Measurements from ENCODE around the gene ARL5A. TPM values are rescaled to one million over a fixed set of nuclear protein-coding genes. Genes with fewer than 3 reads are reported as not detected.

The ARL5A gene
- total RNA-seq, 4 donors from 2014 or later, result 58.8 to 104 (median 85.6) TPM

DNA sequence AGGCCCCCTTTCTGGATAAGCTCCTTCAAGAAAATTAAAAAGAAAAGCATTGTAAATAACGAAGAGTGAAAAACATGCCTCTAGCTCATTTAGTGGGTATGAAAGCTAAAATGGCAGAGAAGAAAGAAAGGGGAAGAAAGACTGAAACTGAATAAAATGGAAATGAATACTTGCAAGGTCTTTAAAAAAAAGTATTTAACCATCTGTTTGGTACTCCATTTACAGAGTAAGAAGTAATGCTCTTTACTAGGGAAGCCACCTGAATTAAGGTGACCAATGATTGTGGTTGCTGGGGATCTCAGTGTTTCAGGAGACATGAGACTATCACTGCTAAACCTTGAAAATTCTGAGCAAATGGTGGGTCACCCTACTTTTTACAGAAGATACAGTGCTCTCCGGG is 17.7 kb upstream of the ARL5A start:
- no peak overlapping the region for H3K4me3 ChIP-seq
- H3K27me3 ChIP-seq, result no peaks in the 10 kb centered on the region
- H3K4me1 ChIP-seq, result no peaks in the 10 kb centered on the region
- H3K9me3 ChIP-seq, result no peaks in the 10 kb centered on the region
- ATAC-seq, result no peak
- no peaks in the 10 kb centered on the region for H3K36me3 ChIP-seq
- 96 to 100% methylated on average over 1 to 2 of the region's 2 CpGs for WGBS, 2 donors (ENCODE audit: low coverage in 1 of 2)
- no peak overlapping the region for H3K27ac ChIP-seq
- no peak for TF ChIP-seq POLR2A (IDR thresholded peaks at IDR 0.05)
- TF ChIP-seq POLR2AphosphoS5 (IDR thresholded peaks at IDR 0.05), result no peak
- no peak for TF ChIP-seq EP300 (IDR thresholded peaks at IDR 0.05)
- TF ChIP-seq, protein P1, sequence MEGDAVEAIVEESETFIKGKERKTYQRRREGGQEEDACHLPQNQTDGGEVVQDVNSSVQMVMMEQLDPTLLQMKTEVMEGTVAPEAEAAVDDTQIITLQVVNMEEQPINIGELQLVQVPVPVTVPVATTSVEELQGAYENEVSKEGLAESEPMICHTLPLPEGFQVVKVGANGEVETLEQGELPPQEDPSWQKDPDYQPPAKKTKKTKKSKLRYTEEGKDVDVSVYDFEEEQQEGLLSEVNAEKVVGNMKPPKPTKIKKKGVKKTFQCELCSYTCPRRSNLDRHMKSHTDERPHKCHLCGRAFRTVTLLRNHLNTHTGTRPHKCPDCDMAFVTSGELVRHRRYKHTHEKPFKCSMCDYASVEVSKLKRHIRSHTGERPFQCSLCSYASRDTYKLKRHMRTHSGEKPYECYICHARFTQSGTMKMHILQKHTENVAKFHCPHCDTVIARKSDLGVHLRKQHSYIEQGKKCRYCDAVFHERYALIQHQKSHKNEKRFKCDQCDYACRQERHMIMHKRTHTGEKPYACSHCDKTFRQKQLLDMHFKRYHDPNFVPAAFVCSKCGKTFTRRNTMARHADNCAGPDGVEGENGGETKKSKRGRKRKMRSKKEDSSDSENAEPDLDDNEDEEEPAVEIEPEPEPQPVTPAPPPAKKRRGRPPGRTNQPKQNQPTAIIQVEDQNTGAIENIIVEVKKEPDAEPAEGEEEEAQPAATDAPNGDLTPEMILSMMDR (IDR thresholded peaks at IDR 0.05), result no peak

DNA sequence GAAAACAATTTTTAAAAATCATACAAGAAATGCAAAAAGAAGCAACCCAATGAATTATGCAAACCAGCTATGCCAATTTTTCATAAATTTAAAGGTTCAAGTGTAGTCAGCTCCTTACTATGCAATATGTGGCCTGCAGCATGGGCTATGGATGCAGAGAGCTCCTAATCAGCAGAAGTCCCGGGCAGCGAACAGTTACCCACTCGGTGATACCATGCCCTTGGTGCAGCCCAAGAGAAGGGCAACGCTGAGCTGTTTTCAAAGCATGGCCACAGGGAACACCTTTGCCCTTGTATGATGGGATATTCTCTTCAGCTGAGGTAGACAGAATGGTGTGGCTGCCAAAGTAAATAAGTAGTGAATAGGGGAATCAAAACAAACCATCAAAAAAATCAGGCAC is 17.3 kb upstream of the ARL5A start:
- H3K27ac ChIP-seq, result no peak overlapping the region
- H3K36me3 ChIP-seq, result no peaks in the 10 kb centered on the region
- ATAC-seq, result no peak
- no peaks in the 10 kb centered on the region for H3K27me3 ChIP-seq
- H3K4me1 ChIP-seq, result no peaks in the 10 kb centered on the region
- TF ChIP-seq, protein P1 (IDR thresholded peaks at IDR 0.05), result no peak
- WGBS, 2 donors (ENCODE audit: low coverage in 1 of 2), result 83% methylated on average over 4 of the region's 4 CpGs; no CpG with 5 or more reads in 1 of the 2 donors
- no peak overlapping the region for H3K4me3 ChIP-seq
- H3K9me3 ChIP-seq, result no peaks in the 10 kb centered on the region

DNA sequence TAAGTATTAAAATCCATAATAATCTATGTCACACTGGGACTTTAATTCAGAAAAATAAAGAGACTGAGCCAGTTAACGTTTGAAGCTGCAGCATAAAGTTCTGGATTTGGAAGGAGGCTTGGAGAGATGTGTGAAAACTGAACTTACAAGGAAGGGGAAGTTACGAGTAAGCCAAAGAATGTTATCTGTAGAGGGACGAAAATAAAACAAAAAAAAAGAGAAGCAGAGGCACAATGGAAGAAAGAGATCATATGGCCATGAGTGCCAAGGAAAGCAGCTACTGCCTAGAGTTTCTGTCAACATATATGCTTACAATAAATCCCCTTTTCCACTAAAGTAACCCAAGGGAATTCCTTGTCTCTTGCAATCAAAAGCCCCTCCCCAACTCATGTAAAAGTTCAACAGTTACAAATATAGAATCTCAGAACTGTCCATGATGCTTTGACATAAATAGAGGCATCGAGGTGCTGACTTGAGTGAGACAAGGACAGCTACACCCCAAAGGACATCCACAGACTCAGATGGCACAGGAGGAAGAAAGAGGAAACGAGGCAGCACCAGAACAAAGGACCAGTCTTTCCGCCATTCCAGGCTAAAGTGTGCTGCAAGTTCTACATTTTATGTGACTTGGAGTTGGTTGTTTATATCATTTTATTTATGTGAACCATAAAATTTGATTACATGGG is 16.1 kb upstream of the ARL5A start:
- no peaks in the 10 kb centered on the region for H3K36me3 ChIP-seq
- H3K27me3 ChIP-seq, result no peaks in the 10 kb centered on the region
- 56 to 65% methylated on average over 6 of the region's 6 CpGs for WGBS, 2 donors (ENCODE audit: low coverage in 1 of 2)
- H3K4me1 ChIP-seq, result no peaks in the 10 kb centered on the region
- ATAC-seq, result no peak
- TF ChIP-seq POLR2AphosphoS5 (IDR thresholded peaks at IDR 0.05), result no peak
- no peak overlapping the region for H3K27ac ChIP-seq
- H3K4me3 ChIP-seq, result no peak overlapping the region
- H3K9me3 ChIP-seq, result no peaks in the 10 kb centered on the region

DNA sequence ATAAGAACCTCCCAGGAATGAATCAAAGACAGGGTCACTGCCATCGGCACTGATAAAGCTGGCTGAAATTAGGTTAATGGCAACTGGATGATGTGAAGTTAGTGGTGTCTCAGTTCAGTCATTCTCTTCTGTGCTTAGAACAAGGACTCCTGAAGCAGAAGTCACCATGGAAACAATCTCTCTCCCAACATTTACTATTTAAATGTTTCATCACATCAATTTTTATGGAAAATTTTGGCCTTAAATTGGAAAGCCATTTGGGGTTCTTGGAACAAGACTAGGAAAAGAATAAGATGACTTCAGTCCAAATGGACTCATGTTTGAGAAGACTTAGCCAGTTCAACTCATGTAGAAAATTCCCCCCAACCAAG is 15.5 kb upstream of the ARL5A start:
- no peaks in the 10 kb centered on the region for H3K4me1 ChIP-seq
- ATAC-seq, result no peak
- no peaks in the 10 kb centered on the region for H3K36me3 ChIP-seq
- no peak overlapping the region for H3K4me3 ChIP-seq
- TF ChIP-seq POLR2AphosphoS5 (IDR thresholded peaks at IDR 0.05) (no peak), POLR2A (IDR thresholded peaks at IDR 0.05) (no peak), EP300 (IDR thresholded peaks at IDR 0.05) (no peak)
- TF ChIP-seq, protein P1 (IDR thresholded peaks at IDR 0.05), result no peak
- 63% methylated on average over 1 of the region's 1 CpG; no CpG with 5 or more reads in 1 of the 2 donors for WGBS, 2 donors (ENCODE audit: low coverage in 1 of 2)
- no peaks in the 10 kb centered on the region for H3K27me3 ChIP-seq
- no peaks in the 10 kb centered on the region for H3K9me3 ChIP-seq
- H3K27ac ChIP-seq, result no peak overlapping the region

DNA sequence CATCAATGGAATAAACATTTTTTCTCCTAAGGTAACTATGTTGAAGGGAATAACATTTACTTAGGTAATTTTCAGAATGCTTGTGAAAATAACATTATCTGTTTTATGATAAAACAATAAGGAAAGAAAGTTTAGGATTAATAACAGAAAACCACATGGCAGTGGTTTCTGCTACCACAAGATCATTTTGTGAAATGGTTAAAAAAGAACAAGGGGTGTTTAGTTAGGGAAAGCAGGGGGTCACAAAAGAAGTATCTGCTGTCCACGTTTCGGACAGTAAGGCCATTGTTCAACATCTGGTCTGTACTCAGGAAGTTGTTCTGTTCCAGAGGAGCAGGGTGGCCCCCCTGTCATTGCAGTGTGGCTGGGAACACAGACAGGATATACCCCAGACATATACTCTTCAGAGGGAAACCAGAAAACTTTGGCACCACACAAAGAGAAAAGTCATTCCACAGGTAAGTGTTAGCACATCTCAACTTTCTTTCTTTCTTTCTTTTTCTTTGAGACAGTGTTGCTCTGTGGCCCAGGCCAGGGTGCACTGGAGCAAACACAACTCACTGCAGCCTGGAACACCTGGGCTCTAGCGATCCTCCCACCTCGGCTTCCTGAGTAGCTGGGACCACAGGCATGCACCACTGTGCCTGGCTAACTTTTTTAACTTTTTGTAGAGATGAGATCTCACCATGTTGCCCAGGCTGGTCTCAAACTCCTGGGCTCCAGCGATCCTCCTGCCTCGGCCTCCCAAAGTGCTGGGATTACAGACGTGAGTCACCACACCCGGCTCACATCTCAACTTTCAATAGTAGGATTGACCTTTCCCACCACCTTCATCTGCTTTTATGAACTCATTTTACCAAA is 14.8 kb upstream of the ARL5A start:
- TF ChIP-seq, protein P1 (IDR thresholded peaks at IDR 0.05), result no peak
- TF ChIP-seq POLR2A (IDR thresholded peaks at IDR 0.05) (no peak), POLR2AphosphoS5 (IDR thresholded peaks at IDR 0.05) (no peak), EP300 (IDR thresholded peaks at IDR 0.05) (no peak)
- H3K4me1 ChIP-seq, result no peaks in the 10 kb centered on the region
- no peaks in the 10 kb centered on the region for H3K9me3 ChIP-seq
- no peaks in the 10 kb centered on the region for H3K36me3 ChIP-seq
- 78% methylated on average over 5 to 8 of the region's 8 CpGs for WGBS, 2 donors (ENCODE audit: low coverage in 1 of 2)
- no peak for ATAC-seq
- no peak overlapping the region for H3K4me3 ChIP-seq
- no peaks in the 10 kb centered on the region for H3K27me3 ChIP-seq
- H3K27ac ChIP-seq, result no peak overlapping the region
